Adipocyte (in vitro differentiated cells): ENCODE measurements around the gene MFAP3.

Source experiments
- DNase-seq: peaks from one replicate; pipeline ENCODE4 v3.0.0-alpha.2; 2015; ENCODE audit warnings: low read depth
- H3K27me3 ChIP-seq: replicated peaks from 2 replicates; pipeline ENCODE4 v1.7.0; 2013; ENCODE audit warnings: mild to moderate bottlenecking, low read length, moderate library complexity; ENCODE audit not compliant: control insufficient read depth, insufficient read depth
- H3K36me3 ChIP-seq: 2 replicates; pipeline ENCODE4 v1.7.0; 2013; ENCODE audit warnings: low read length, mild to moderate bottlenecking, moderate library complexity; ENCODE audit not compliant: control insufficient read depth, insufficient read depth, severe bottlenecking
- H3K4me1 ChIP-seq: 2 replicates; pipeline ENCODE4 v1.7.0; 2013; ENCODE audit warnings: mild to moderate bottlenecking, low read length, moderate library complexity; ENCODE audit not compliant: control insufficient read depth, insufficient read depth
- H3K4me3 ChIP-seq: 2 replicates; pipeline ENCODE4 v1.7.0; 2013; ENCODE audit warnings: mild to moderate bottlenecking, low read length, moderate library complexity
- H3K9ac ChIP-seq: 2 replicates; pipeline ENCODE4 v1.7.0; 2013; ENCODE audit warnings: mild to moderate bottlenecking, low read length, moderate library complexity
- H3K9me3 ChIP-seq: 2 replicates; pipeline ENCODE4 v1.7.0; 2013; ENCODE audit warnings: mild to moderate bottlenecking, low read length, moderate library complexity; ENCODE audit not compliant: control insufficient read depth

The MFAP3 gene

DNA sequence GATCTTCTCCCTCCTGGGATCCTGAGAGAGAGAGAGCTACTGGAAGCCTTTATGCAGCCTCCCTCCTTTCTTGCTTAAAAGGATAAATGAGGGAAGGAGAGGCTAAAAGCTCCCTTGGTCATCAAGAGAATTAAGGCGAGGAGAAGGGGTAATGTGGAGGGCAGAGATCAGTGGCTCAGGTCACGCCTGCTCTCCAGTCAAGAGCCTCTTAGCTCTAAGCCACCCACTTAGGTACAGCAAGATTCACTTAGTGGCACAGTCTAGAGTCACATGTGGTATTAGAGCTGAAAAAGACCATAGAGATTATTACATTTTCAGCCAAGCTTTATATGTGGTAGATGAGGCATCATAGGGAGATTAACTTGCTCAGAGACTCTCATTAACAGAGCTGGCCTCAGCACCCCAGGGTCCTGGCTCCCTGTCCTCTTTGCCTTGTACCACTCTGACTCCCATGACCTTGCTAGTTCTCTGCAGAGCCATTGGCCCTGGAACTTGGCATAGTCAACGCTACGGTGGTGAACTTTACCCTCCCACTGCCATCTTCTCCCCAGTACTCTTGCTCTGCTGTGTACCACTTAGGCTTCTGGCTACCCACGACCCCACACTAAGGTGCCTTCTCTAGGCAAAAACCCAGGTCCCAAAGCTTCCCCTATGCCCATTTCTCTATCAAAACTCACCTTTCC, 37.6 kb downstream of the MFAP3 start:
- H3K36me3 ChIP-seq: no peaks in the 10 kb centered on the region
- no peak overlapping the region for H3K4me3 ChIP-seq
- H3K9me3 ChIP-seq: no peaks in the 10 kb centered on the region
- no peak for DNase-seq
- peaks cover 11% of the 10 kb centered on the region for H3K27me3 ChIP-seq
- peaks cover 12% of the 10 kb centered on the region for H3K4me1 ChIP-seq
- no peak overlapping the region for H3K9ac ChIP-seq

DNA sequence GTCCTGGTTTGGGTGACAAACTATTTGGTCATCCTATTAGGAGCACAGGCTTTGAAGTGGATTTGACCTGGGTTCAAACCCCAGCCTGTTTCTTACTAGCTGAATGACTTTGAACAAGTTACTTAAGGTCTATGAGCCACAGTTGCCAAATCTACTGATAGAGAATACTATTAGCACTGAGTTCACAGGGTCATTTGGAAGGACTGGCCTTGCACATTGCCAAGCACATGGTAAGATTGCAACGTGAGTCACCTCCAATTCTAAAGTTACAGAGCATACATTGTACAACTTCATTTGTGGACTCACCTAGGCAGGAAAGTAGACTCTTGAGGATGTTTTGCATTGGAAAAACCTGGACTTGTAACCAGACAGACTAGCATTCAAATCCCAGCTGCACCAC, 38.9 kb downstream of the MFAP3 start:
- H3K4me1 ChIP-seq: peaks cover 12% of the 10 kb centered on the region

DNA sequence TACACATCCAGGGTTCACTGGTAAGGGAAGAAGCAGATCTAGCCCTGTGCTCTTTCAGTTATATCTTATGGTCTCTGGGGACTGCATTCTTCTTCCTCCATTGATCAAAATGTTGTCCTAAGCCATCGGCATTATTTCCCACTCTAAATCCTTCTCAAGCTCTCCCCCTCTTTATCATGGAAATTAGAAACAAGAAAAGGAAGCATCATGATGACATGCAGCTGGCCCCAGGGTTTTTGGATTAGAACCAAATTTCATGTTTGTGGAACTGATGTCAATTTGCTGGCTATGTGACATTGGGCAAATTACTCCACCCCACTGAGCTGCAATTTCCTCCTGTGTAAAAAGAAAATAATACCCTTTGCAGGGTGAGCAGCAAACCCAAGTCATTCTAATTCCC, 39.5 kb downstream of the MFAP3 start:
- no peak overlapping the region for H3K4me3 ChIP-seq
- H3K27me3 ChIP-seq: peaks cover 7% of the 10 kb centered on the region
- H3K36me3 ChIP-seq: no peaks in the 10 kb centered on the region
- H3K4me1 ChIP-seq: peaks cover 12% of the 10 kb centered on the region
- DNase-seq: peak; percentile 25
- H3K9me3 ChIP-seq: no peaks in the 10 kb centered on the region
- H3K9ac ChIP-seq: no peak overlapping the region

More for the DNA sequence above, 38.9 kb downstream of the MFAP3 start:
- Histone ChIP-seq H3K9ac (no peak overlapping the region), H3K36me3 (no peaks in the 10 kb centered on the region), H3K9me3 (no peaks in the 10 kb centered on the region), H3K4me3 (no peak overlapping the region), H3K27me3 (peaks cover 7% of the 10 kb centered on the region)
- DNase-seq: no peak

DNA sequence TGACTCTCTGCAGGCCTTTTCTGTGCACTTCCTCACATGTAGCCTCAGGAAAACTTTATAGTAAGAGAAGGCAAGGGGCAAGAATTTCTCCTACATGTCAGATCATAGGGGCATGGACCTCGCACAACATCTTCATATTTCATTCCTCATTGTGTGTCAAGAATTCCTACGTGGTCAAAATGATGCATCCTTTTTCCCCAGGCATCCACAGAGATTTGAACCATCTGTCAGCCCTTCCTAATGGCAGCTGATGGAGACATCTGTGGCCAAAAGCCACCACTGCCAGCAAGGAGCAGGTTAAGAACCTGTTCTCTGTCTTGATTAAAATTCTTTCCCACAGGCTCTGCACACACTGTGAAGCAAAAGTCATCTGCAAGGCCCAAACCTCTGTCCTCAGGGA, 42.5 kb downstream of the MFAP3 start:
- Histone ChIP-seq H3K4me1 (peaks cover 12% of the 10 kb centered on the region), H3K9me3 (no peaks in the 10 kb centered on the region), H3K27me3 (peaks cover 3% of the 10 kb centered on the region), H3K36me3 (no peaks in the 10 kb centered on the region), H3K4me3 (no peak overlapping the region), H3K9ac (no peak overlapping the region)
- DNase-seq: no peak

DNA sequence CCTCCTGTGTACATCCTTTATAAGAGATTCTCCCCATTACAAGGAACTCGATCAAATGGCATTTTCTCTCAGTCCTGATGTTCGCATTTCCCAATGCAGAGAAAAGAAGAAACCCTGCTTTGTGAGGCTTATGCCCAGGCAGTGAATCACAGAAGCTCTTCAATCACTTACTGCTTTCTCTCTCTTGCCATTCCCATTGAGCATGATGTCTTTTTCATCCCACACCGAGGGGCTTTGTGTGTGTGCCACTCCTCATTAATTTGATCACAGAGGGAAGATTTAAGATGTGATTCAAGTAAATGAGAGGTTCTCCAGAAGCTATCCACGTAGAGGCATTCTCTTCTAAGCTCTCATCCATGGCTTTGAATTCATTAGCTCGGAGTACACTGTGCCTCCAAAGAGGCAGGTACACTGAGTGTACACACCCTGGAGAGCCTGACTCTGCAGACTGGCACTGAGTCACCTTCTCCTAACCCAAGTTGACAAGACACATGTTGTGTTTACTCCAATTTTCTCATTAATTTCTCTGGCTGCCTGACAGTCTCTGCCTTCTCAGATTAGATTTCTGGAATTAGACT, 45.4 kb downstream of the MFAP3 start:
- DNase-seq: no peak
- Histone ChIP-seq H3K4me1 (peaks cover 15% of the 10 kb centered on the region), H3K9ac (no peak overlapping the region), H3K27me3 (no peaks in the 10 kb centered on the region), H3K4me3 (no peak overlapping the region), H3K36me3 (no peaks in the 10 kb centered on the region), H3K9me3 (no peaks in the 10 kb centered on the region)

DNA sequence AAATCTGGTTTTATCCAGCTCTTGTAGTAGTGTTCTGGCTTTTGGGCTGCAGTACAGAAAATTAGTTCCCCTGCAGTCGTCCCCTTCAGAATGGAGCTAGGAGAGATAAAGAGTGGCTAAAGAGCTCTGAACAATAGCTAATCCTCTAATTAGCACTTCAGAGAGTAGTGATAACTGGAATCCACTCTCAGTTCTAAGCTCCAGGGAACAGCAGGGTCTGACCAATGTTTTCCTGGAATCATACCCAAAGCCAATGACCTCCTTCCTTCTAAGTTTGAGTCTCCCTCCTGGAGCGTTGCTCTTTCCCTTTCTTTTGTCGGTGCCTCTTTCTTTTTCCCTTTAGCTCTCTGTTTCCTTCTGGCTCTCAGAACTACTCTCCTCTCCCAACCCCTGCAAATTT, 47.4 kb downstream of the MFAP3 start:
- no peak overlapping the region for H3K4me3 ChIP-seq
- H3K4me1 ChIP-seq: peaks cover 15% of the 10 kb centered on the region
- DNase-seq: no peak
- no peaks in the 10 kb centered on the region for H3K36me3 ChIP-seq
- H3K9me3 ChIP-seq: no peaks in the 10 kb centered on the region
- H3K27me3 ChIP-seq: peaks cover 3% of the 10 kb centered on the region
- no peak overlapping the region for H3K9ac ChIP-seq

DNA sequence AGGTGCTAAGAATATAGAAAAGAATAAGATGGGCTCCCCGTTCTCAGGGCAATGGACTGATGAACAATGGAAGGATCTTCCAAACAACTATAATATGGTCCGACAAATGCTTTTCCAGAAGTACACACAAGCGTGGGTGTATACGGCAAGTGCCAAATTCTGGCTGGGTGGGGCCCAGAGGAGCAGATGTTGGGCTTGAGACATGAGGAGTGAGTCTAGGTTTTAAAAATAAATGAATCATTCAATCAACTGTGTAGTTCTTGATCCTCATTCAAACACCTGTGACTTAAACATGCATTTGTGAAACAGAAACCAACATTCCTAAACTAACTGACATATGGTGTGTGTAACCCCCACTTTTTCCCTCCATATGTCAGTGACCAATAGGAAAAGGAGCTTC, 47.9 kb downstream of the MFAP3 start:
- peaks cover 19% of the 10 kb centered on the region for H3K4me1 ChIP-seq
- no peak for DNase-seq
- peaks cover 3% of the 10 kb centered on the region for H3K27me3 ChIP-seq
- no peaks in the 10 kb centered on the region for H3K9me3 ChIP-seq
- H3K4me3 ChIP-seq: no peak overlapping the region
- no peaks in the 10 kb centered on the region for H3K36me3 ChIP-seq
- no peak overlapping the region for H3K9ac ChIP-seq

DNA sequence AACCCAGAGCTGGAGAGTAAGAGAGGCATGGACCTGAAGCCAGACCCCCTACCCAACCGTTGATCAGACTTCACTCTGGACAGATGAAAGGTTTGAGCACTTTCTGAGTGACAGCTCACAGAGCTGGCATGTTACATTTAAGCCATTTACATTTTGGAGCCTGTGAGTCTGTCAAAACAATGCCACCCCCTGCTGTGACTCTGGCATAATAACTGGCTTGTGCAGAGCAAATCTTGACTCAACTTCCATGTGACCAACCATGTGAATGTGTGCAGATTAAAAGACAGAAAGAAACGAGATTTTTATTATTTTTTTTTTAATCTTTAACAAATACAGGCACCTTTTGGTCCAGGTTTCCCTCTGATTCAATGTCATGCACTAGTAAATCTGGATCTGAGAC, 48.5 kb downstream of the MFAP3 start:
- DNase-seq: no peak
- Histone ChIP-seq H3K27me3 (peaks cover 3% of the 10 kb centered on the region), H3K9me3 (no peaks in the 10 kb centered on the region), H3K36me3 (no peaks in the 10 kb centered on the region), H3K4me3 (no peak overlapping the region), H3K4me1 (peaks cover 25% of the 10 kb centered on the region), H3K9ac (no peak overlapping the region)

DNA sequence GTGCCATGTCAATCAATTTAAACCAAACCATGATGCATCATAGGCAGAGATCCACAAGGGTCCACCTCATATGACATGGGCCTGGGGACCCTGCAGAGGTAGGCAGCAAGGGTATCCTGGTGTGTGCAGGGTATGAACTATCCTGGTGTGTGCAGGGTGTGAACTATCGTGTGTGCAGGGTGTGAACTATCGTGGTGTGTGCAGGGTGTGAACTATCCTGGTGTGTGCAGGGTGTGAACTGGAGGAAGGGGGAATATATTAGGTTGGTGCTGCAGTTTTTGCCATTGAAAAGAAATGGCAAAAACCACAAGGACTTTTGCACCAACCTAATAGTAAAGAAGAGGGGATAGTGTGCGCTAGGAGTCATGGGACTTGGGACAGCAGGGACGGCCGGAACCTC, 50.0 kb downstream of the MFAP3 start:
- H3K4me1 ChIP-seq: peaks cover 36% of the 10 kb centered on the region
- no peaks in the 10 kb centered on the region for H3K9me3 ChIP-seq
- no peak overlapping the region for H3K4me3 ChIP-seq
- H3K27me3 ChIP-seq: peaks cover 3% of the 10 kb centered on the region
- no peaks in the 10 kb centered on the region for H3K36me3 ChIP-seq
- H3K9ac ChIP-seq: no peak overlapping the region
- no peak for DNase-seq

DNA sequence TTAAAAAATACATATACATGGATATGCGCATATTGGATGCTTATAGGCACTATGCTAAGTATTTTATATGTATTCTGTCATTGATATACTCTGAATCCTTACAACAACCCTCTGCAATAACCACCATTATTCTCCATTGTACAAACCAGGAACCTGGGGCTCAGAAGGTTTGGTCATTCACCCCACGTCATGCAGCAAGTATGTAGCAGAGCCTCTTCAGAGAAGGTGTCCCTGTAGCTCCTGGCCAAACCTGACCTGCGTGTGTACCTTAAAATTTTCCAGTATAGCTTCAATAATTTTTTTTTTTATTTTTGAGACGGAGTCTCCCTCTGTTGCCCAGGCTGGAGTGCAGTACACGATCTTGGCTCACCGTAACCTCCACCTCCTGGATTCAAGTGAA, 51.9 kb downstream of the MFAP3 start:
- no peak overlapping the region for H3K4me3 ChIP-seq
- H3K9me3 ChIP-seq: no peaks in the 10 kb centered on the region
- H3K9ac ChIP-seq: no peak overlapping the region
- no peak for DNase-seq
- H3K4me1 ChIP-seq: peaks cover 36% of the 10 kb centered on the region
- H3K36me3 ChIP-seq: no peaks in the 10 kb centered on the region
- H3K27me3 ChIP-seq: peaks cover 3% of the 10 kb centered on the region

DNA sequence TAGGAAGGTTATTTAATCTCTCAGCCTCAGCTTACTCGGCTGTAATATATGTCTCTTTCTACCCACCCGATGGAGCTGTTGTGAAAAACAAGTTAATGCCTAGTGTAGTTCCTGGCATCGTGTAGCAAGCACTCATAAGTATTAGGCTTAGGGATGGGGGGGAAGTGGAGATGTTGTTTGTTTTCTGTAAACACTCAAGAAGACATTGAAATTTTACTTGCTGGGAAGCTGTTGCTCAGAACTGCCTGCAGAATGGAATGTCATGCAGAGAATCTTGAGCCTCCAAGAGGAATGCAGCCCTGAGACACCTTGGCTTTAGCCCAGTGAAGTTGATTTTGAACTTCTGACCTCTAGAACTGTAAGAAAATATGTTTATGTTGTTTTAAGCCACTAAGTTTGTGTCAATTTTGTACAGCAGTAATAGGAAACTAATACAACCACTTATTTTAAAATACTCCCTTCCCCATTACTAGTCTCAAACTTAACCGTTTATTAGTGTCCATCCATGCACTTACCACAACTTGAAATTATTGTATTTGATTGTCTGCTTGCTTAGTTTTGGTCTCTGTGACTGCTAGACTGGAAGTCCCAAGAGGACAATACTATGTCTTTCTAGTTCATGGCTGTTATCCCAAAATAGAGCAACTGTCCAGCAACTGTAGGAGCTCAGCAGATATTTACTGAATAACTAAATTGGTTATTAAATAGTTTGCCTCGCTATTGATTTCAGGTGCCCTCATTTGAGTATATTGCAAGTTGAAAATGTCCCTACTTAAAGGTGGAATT, 53.8 kb downstream of the MFAP3 start:
- H3K9ac ChIP-seq: no peak overlapping the region
- peak overlapping the region; percentile 23 for H3K4me3 ChIP-seq
- DNase-seq: peak; percentile 53
- no peaks in the 10 kb centered on the region for H3K9me3 ChIP-seq
- peaks cover 3% of the 10 kb centered on the region for H3K27me3 ChIP-seq
- peaks cover 24% of the 10 kb centered on the region for H3K4me1 ChIP-seq
- no peaks in the 10 kb centered on the region for H3K36me3 ChIP-seq
